ENCODE measurements around the gene QSOX2.

DNA sequence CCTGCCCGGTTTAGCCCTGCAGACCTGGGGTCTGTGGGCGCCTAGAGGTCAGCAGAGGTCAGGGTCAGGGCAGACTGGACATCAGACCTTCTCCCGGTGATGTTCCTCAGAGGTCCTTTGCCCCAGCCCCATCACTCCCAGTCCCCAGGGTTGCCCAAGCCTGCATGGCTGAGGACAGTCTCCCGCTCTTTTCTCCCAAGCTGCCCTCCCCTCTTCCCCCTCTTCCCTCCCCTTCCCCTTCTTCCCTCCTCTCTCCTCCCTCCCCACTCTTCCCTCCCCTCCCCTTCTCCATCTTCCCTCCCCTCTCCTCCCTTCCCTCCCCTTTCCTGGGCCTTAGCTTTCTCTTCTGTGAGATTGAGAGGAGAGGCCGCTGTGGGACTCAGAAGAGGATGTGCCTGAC is 51.1 kb downstream of the QSOX2 start:
- TF ChIP-seq, protein P1, sequence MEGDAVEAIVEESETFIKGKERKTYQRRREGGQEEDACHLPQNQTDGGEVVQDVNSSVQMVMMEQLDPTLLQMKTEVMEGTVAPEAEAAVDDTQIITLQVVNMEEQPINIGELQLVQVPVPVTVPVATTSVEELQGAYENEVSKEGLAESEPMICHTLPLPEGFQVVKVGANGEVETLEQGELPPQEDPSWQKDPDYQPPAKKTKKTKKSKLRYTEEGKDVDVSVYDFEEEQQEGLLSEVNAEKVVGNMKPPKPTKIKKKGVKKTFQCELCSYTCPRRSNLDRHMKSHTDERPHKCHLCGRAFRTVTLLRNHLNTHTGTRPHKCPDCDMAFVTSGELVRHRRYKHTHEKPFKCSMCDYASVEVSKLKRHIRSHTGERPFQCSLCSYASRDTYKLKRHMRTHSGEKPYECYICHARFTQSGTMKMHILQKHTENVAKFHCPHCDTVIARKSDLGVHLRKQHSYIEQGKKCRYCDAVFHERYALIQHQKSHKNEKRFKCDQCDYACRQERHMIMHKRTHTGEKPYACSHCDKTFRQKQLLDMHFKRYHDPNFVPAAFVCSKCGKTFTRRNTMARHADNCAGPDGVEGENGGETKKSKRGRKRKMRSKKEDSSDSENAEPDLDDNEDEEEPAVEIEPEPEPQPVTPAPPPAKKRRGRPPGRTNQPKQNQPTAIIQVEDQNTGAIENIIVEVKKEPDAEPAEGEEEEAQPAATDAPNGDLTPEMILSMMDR (IDR thresholded peaks at IDR 0.05 in 8 of 11, conservative IDR thresholded peaks at IDR 0.05 in 3 of 11) = no peak
- TF ChIP-seq POLR2A (IDR thresholded peaks at IDR 0.05) (no peak), POLR2AphosphoS5 (IDR thresholded peaks at IDR 0.05) (no peak)
